GM12873 (cell line): ENCODE measurements around the gene UNC13A.
A peak's percentile ranks its signal among the peaks of the same experiment; 100 is the strongest.

Source experiments
- CTCF ChIP-seq: IDR thresholded peaks from 2 replicates; pipeline ENCODE4 v1.5.1; 2012; ENCODE audit warnings: low read depth, mild to moderate bottlenecking, moderate library complexity, low read length, control low read depth; ENCODE audit not compliant: insufficient read depth; ENCODE audit errors: missing control alignments

Gene UNC13A

GRCh38 chr19:17677002-17677401, 11.2 kb downstream of the UNC13A start:
- peak; percentile 53 for TF ChIP-seq CTCF

- TF ChIP-seq CTCF = no peak
These were observed 11.9 kb downstream of the UNC13A start for GRCh38 chr19:17676295-17676694.

GRCh38 chr19:17673937-17674799, 14.0 kb downstream of the UNC13A start:
- TF ChIP-seq CTCF = no peak

- no peak for TF ChIP-seq CTCF
These were observed 16.2 kb downstream of the UNC13A start for GRCh38 chr19:17671906-17672305.

- TF ChIP-seq CTCF = no peak
These were observed 18.7 kb downstream of the UNC13A start for GRCh38 chr19:17669419-17669818.

GRCh38 chr19:17665058-17665457, 23.1 kb downstream of the UNC13A start:
- TF ChIP-seq CTCF = no peak

GRCh38 chr19:17659996-17660395, 28.2 kb downstream of the UNC13A start:
- no peak for TF ChIP-seq CTCF
